Left cardiac atrium (tissue), 4 donors: ENCODE measurements around the gene AKR7A2. TPM values are rescaled to one million over a fixed set of nuclear protein-coding genes. Genes with fewer than 3 reads are reported as not detected.
A peak's percentile ranks its signal among the peaks of the same experiment; 100 is the strongest.

ENCODE experiments used
- ATAC-seq, 2 donors: fragments of 200-7000 bp; cut with Tn5 transposase; one replicate each; pipeline ENCODE4 v1.9.1; 2020; ENCODE audit warnings: mild to moderate bottlenecking in 2 of 2, moderate library complexity in 2 of 2
- DNase-seq: peaks from one replicate; pipeline ENCODE4 v3.0.0-alpha.2; 2020
- intact Hi-C, 2 donors: fragments of 100-400 bp; cut with DNase I; formaldehyde crosslinking; loops; one replicate each; pipeline versions ENCODE4 v1.14.1 to v1.15.1; 2022 to 2023
- long read RNA-seq: library from polyadenylated mRNA; unstranded; transcript quantifications from one replicate; pipeline ENCODE4 v2.0.0, GENCODE V29; 2021
- total RNA-seq, 2 donors: library from RNA; stranded (reverse); fragmentation: NEBNext Ultra II Directional; extraction: Animal tissue kit (Norgen Biotek cat#: 25700); gene quantifications; one replicate each; pipeline ENCODE4 v1.2.1, GENCODE V29; 2021
- donor health status: DM: no; HTN: yes; CAD: no.
- donor health status: DM: no; HTN: yes; CAD: no; lungs with severe emphysema.
- donor health status: DM: yes; HTN: yes; CAD: no.
- donor health status: Dilated cardiomyopathy.

AKR7A2 gene
- total RNA-seq = 10 to 100 TPM; 31.3 to 32.9 TPM
- long read RNA-seq, transcript AKR7A2-201 (7 exons, 1,362 nt) = major isoform, 63 of 65 reads
- long read RNA-seq, partial matches to known transcripts = 0 of 65 reads
- long read RNA-seq, other reads (novel, unspliced or antisense) = 2 of 65 reads

DNA sequence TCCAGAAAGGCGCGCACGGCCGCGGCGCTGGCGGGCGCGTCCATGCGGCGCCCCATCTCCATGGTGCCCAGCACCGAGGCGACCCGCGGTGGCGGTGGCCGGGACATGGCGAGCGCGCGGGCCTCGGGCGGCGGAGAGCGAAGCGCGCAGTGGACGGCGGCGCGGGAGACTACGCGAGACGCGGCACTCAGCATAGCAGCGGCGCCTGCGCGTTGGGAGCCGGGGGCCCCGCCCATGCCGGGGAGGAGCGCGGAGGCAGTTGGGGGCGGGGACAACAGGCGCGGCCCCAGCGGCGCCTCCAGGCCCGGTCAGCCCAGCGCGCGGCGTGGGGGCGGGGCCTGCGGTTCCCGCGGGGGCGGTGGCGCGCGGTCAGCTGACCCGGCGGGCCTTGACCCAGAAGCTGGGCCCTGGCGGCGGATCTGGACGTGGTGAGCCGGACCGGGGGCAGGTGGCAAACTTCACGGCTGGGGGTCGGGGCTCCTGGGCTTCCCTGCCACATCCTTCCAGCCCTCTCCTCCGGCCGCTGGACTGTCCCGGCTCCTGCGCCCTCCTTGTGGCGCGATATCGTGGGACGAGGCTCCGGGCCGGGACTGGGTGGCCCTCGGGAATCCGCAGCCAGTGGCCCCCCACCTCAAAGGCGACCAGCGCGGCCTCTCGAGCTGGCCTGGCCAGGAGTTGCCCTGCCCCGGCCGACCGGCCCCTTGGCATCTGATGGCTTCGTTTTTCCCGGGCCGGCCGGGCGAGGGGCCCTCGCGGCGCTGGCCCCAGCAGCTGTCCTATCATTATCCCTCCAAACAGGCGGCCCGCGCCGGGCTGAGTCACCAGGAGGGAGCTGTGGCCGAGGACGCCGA is at the start of gene AKR7A2, which contains the start of gene SLC66A1:
AKR7A2 (minus strand) TSS at position 214 of the 851 bp plus-strand sequence; CDS start at position 194, 20 bp downstream.
SLC66A1 (plus strand) TSS at position 396 of the 851 bp plus-strand sequence. CDS start 5,352 bp downstream, outside the sequence.
- intact Hi-C loops = no loop called here
- peak; percentile 97 for ATAC-seq
- peak; percentile 93 for DNase-seq

DNA sequence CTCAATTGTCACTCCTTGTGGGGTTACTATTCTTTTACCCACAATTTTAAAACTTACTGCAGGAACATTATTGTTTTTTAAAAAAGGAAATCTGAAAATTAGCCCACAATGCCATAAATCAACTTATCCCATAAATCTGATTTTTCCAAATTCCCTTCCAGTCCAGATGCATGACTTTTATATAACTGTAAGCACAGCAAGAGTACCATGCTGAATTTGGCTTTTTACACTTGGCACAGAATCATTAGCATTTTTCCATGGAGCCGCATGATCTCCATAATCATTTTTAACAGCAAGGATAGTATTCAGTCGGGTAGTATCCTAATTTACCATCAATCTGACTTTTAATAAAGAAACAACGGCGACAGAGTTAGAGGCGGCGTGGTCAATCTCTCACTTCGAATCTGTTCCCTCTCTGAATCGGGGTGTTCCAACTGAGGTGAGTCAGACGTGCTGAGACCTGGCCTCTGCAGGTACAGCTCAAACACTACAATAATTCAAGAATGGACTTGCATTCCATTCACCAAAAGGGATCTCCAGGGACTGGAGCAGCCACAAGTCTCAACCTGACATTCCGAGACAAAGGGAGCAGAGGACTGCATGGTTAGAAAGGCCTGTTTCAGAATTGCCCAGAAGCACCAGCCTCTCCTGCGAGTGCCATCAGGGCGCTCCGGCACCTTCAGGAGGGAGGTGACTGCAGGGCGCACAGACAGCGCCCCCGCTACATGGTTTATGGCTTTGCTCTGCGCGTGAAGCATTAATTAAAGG is 49.1 kb upstream of the AKR7A2 start:
- no peak for ATAC-seq
- intact Hi-C loops = no loop called here
- DNase-seq = no peak

DNA sequence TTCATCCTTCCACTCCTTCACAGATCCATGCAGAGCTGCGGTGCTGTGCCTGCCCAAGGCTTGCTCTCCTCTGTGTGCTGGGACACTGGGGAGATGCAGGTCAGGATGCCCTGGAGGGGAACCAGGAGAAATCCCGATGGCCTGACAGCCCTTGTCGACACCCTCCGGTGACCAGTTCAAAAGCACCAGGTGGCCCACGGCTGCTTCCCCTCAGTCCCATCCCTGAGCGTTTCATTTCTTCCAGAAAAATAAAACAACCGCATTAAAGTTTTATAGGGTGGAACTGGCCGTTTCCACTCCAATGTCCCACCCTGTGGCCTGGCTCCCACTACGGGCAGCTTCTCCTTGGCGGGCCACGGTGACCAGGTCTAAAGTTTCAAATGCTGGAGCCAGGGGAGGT is 48.5 kb upstream of the AKR7A2 start:
- ATAC-seq (peak in 1 of 2 donors; percentile 12), DNase-seq (no peak)
- intact Hi-C loops = no loop called here

DNA sequence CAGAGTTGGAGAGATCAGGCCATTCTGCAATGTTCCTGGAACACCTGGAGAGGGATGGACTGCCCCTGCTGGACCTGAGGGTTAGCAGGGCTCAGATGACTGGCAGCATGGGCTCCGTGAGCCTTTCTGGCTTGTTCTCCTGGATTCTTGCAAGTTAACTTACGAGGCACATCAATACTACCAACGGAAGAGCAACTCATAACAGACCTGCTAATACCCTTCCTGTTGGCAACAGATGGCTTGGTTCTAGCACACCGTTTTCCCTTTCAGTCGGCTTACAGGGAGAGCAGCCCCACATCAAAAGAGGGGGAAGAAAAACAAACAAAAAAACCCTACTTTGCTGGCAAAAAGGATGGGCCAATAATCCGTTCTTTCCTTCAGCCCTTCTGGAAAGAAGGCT is 48.1 kb upstream of the AKR7A2 start:
- ATAC-seq (no peak), DNase-seq (no peak)
- intact Hi-C loops = no loop called here

DNA sequence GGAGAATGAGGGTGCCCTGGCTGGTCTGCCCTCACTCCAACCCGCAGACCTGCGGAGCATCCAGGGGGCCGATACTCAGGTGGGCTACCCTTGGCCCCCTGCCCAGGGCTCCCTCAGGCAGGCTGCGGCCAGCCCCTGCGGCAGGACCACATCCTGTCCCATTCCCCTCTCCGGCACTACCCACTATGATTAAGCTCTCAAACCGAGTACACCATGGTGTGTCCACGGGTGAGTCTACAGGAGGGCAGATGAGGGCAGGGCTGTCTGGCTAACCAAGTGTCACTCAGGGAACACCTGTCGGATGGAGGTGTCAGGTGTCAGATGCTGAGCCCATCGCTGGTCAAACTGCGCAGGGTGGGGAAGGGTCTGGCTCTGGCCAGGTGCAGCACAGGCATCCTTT is 47.4 kb upstream of the AKR7A2 start:
- intact Hi-C loops = no loop called here
- no peak for ATAC-seq
- no peak for DNase-seq

DNA sequence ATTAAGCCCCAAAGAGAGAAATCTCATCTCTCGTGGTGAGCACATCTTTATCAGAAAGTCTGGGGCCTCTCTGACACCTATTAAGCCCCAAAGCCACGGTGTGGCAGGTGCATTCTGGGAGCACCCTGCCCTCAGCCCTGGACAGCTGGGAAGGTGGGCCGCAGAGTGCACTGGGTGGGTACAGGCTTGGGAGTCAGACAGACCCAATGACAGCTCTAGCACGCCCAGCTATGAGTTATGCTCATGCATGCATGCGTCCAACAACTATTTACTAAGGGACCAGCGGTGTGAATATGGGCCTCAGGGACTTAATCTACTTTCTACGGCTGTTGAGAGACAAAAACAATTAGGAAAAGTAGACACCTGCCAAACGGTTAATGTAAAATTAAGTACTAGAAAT is 46.8 kb upstream of the AKR7A2 start:
- intact Hi-C loops = no loop called here
- DNase-seq = no peak
- ATAC-seq = no peak

DNA sequence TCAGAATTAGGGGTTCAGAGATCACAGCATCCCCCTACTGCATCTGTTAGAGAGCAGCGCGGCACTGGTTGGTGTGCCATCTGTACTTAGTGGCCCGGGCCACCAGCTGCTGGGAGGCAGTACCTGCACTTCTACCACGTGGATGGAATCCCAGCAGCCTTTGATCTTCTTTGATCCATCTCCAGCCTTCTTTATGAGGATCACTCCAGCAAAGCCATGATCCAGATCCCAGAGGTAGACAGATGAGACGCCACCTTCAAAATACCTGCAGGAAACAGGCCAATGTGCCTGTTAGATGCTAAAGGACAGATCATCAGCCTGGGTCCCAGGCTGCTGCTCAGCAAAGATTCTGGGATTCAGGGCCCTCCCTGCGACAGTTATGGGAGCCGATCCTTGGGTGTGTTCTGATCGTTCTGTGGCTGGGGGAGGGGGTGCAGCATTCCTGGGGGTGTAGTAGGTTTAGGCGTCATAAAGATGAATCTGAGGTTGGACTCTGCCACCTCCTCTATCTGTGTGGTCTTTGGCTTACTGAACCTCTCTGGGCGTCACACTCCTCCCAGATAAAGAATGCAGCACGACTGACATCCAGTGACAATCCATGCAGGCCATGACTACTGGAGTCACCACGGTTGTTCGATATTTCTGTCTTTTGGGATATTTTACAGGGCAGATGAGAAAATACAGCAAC is 45.5 kb upstream of the AKR7A2 start:
- no peak for DNase-seq
- ATAC-seq = no peak
- intact Hi-C loops = no loop called here

DNA sequence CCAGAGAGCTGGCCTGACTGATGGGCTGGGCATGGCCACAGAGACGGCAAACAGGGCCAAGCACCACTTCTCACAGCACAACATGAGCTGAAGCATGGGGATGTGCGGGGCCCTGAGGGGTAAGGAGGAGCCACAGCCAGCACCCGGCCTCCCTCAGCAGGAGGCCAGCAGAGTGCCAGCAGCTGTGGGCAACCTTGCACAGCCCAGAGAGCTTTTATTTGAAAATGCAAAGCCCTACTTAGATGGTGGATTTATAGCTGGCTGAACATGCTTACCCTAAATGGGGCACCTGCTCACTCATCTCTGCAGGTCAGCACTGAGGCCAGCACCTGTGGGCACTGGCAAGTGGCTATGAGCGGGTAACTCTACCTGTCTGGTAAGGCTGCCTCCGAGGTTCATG is 44.3 kb upstream of the AKR7A2 start:
- DNase-seq (no peak), ATAC-seq (no peak)
- intact Hi-C loops = no loop called here

DNA sequence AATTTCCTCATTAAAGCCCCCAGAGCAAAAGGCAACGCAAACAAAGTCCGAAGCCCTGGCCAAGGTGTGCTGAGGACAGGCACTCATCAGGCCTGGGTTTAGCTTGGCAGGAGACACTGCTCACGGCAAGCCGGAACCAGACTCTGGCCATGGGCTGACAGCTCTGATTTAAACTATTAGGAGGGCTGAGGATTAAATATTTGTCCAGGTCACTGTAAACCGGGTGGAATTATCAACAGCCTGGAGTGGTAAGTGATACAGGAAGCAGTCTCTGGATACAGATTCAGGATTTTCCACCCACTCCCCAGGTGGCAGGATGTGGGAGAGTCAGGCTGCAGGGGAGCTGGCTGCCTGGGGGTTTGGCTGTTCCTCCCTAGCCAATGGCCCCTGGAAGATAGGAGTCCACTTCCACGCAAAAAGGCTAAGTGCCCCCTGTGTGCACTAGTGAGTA is 42.6 kb upstream of the AKR7A2 start:
- DNase-seq (no peak), ATAC-seq (no peak)
- intact Hi-C loops = no loop called here

DNA sequence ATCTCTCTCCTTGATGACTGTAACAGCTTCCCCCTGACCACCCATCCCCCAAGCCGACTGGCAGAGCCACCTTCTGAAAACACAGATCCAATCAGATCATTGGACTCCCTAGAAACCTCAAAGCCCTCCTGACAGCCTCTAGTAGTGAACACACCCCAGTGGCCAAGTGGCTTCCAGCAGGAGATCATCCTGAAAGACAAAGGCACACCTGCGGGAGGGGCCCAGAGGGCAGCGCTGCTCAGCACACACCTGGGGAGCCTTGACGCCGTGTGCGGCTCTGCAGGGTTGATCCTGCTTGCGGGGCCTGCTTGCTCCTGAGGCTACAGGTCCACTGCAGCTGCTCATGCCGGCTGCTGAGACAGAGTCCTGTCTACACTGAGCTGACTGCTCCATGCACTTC is 41.7 kb upstream of the AKR7A2 start:
- intact Hi-C loops = no loop called here
- no peak for DNase-seq
- no peak for ATAC-seq

DNA sequence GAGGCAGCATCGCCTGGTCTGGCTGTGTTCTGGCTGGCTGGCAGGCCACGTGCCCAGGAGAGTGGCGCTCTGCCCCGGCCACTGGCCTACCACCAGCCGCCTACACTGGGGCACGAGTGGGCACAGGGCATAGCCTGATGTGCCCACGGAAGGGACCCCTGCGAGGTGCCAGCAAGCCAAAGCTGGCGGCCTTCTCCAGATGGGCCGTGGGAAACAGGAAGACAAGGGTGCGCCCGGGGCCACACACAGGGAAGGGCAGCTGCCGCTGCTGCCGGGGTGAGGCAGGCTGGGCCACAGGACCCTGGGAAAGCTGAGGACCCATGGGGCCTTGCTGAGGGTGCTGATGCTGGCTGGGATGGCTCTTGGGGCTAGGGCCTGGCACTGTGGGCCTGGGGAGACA is 40.9 kb upstream of the AKR7A2 start:
- no peak for DNase-seq

DNA sequence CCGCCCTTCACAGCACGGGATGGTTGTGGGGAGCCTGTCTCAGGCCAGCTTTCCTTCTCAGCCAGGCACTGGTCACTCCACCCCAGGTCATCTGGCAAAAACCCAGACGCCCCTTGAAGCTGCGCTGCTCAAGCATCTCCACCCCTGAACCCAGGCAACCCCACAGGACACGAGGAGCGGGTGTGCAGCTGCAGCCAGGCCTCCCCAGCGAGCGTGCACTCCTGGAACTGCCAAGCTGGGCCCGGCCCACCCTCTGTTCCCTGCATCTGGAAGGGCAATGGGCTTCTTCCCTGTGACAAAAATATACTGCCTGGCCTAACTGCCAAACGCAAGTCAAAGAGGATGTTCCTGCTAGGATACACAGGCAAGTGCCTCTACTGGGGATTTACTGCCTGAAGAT is 39.9 kb upstream of the AKR7A2 start:
- DNase-seq (no peak), ATAC-seq (no peak)
- intact Hi-C loops = no loop called here

More for the DNA sequence above, 40.9 kb upstream of the AKR7A2 start:
- no peak for ATAC-seq
- intact Hi-C loops = no loop called here

DNA sequence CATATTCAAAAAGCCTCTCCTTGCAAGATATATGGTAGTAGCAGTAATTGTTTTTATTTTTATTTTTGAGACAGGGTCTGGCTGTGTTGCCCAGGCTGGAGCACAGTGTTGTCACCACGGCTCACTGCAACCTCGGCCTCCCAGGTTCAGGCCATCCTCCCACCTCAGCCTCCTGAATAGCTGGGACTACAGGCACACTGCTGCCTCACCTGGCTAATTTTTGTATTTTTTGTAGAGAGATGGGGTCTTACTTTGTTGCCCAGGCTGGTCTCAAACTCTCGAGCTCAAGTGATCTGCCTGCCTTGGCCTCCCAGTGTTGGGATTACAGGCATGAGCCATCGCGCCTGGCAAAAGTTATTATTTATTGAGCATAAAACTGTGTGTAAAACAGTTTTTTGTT is 38.6 kb upstream of the AKR7A2 start:
- no peak for ATAC-seq
- no peak for DNase-seq
- intact Hi-C loops = no loop called here

DNA sequence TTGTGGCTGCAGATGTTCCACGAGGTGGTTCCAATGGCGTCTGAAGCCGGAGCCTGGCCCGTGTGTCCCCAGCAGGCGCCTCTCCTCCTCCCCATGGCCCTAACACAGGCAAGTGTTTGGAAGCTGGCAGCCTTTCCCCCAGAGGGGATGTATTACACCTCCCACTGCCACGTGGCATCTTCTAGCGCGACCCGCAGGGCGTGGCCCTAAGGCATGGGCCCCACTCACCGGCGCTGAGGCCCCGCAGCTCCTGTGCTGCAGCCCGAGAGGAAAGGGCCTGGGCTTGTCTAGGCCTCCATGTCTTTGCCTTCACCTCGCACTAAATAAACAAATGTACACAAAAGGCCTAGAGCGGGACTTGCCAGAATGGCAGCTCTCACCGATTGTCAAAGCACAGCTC is 38.1 kb upstream of the AKR7A2 start:
- no peak for DNase-seq
- intact Hi-C loops = loop anchor here in 1 of 2 donors (5.0 kb wide), 1 partner anchor 47 kb away; no protein-coding TSS in a partner anchor
- no peak for ATAC-seq

DNA sequence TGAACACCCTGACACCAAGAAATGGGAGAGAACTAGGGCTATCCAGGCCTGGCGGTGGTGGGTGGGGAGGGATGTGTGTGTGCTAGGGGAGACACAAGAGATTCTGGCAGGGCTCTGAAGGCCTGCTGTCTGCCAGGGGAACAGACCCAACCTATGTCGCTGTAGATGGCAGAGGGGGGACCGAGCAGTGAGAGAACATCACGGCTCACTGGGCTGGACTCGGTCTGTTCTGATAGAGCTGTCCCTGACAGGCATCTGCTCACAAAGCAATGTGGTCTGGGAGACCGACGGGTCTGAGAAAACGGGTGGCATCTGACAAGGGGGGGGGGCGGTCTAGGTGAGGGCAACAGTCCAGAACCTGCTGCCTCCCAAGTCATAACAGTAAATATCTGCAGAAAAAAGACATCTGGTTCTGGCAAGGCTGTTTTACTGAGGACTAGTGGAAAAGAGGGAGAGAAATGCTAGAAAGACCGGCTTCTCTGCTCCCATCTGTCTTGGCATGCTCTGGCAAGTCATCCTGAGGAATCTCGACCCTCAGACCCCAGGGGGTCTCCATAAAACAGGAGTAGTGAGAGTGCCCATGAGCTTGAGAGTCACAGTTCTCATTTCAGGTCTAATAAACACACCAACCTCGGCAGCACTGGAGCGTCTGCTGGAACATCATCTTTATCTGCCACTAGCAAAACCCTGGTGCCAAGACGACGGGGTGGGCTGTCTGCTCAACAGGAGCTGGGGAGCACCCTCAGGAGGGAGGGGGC is 36.7 kb upstream of the AKR7A2 start:
- intact Hi-C loops = loop anchor here in 1 of 2 donors (5.0 kb wide), 1 partner anchor 49 kb away; no protein-coding TSS in a partner anchor
- no peak for DNase-seq
- no peak for ATAC-seq

DNA sequence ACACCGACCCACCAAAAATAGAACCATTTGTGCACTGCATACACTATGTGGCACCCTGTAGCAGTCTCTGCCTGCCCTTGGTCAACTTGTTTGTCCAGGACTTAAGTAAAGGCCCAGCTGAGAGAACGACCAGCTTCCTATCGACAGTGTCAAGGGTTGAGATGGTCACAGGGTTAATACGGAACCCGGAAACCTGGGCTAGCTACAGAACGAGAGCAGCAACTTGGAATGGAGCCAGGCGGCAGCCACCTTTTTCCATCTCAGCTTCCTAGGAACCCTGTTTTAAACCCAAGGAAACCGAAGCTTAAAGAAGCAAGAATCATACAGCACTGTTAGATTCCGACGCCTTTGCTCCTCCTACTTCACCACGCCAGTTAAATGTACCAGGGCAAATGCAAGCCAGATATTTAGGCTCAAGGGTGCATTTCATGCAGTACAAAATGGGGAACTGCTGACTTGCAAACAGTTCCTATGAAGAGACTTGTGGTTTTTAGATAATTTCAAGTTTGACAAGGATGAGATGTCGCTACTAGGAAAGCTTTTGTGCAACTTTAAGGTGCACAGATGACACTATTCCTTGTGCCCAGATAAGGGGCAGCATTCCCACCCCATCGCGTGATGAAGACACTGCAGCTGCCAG is 35.7 kb upstream of the AKR7A2 start:
- no peak for DNase-seq
- intact Hi-C loops = loop anchor here in 1 of 2 donors (5.0 kb wide), 1 partner anchor 50 kb away; no protein-coding TSS in a partner anchor
- ATAC-seq = no peak

DNA sequence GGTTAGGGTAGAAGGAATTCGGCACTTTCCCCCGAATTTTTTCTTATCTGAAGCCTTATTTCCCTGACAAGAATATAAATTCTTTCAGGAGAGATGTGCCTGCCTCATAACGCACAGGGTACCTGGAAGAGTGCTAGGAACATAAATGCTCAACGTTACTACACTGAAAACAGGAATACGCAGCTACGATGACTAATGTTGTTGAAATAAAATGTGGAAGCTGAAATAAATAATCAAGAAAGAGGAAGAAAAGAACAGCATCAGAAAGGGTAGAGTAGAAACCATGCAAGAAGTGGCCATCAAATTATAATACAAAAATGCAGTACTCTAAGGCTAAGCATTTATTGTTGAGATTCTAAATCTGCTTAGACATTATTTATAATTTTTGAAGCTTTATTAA is 34.1 kb upstream of the AKR7A2 start:
- ATAC-seq (no peak), DNase-seq (no peak)
- intact Hi-C loops = loop anchor here in 1 of 2 donors (5.0 kb wide), 1 partner anchor 51 kb away; no protein-coding TSS in a partner anchor

DNA sequence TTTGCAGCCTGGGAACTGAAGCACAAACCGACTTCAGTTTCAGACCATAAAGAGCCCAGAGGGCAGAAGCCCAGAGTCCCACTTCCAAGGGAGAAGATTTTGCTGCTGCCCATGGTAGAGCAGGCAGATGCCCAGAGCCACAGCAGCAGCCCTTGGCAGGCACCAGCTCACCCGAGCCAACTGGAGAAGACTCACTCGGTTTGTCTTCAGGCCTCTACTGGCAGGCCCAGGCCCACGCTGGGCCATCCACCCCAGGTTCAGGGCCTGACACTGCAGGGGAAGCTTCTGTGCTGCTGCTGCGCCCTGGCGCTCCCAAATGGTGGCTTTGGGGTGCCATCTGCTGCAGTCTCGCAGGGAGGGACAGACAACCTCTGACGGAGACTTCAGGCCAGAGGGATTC is 33.4 kb upstream of the AKR7A2 start:
- intact Hi-C loops = loop anchor here in 1 of 2 donors (2.0 to 5.0 kb wide), 2 partner anchors 52 to 305 kb away; no protein-coding TSS in a partner anchor
- no peak for ATAC-seq
- no peak for DNase-seq
